MCF 10A (cell line): ENCODE results near the gene DPEP3. TPM values are rescaled to one million over a fixed set of nuclear protein-coding genes. Genes with fewer than 3 reads are reported as not detected.

Experiments used
- BruUV-seq: library from RNA; stranded (reverse); fragments of 400-500 nt; replicated peaks from 2 replicates; lab custom pipeline; 2021; lab: Mats Ljungman, UMichigan
- CTCF ChIA-PET: fragments of 300-600 bp; sonication (Branson Sonifier 250); formaldehyde crosslinking; extraction: SDS; loops from one replicate; lab custom pipeline; 2021; ENCODE audit warnings: antibody characterized with exemption, inconsistent platforms; lab: Yijun Ruan, JAX
- POLR2A ChIA-PET: fragments of 300-600, 350-650 bp; sonication (Branson Sonifier 250); formaldehyde crosslinking; extraction: SDS; loops from one replicate; lab custom pipeline; 2020; ENCODE audit warnings: antibody characterized with exemption, inconsistent platforms; lab: Yijun Ruan, JAX
- DNase-seq: peaks from one replicate; pipeline ENCODE4 v3.0.0-alpha.2; 2018; ENCODE audit not compliant: unreplicated experiment
- H3K27ac Mint-ChIP-seq: one replicate; pipeline ENCODE4 v1.8.0; 2022; ENCODE audit warnings: mild to moderate bottlenecking, low read depth, mixed read lengths; ENCODE audit not compliant: unreplicated experiment
- H3K27me3 Mint-ChIP-seq: one replicate; pipeline ENCODE4 v1.8.0; 2022; ENCODE audit warnings: mixed read lengths; ENCODE audit not compliant: insufficient read depth, unreplicated experiment
- H3K36me3 Mint-ChIP-seq: one replicate; pipeline ENCODE4 v1.8.0; 2022; ENCODE audit warnings: mild to moderate bottlenecking, moderate library complexity, mixed read lengths; ENCODE audit not compliant: insufficient read depth, unreplicated experiment
- H3K4me1 Mint-ChIP-seq: one replicate; pipeline ENCODE4 v1.8.0; 2022; ENCODE audit warnings: mixed read lengths; ENCODE audit not compliant: insufficient read depth, unreplicated experiment
- H3K4me3 Mint-ChIP-seq: one replicate; pipeline ENCODE4 v1.8.0; 2022; ENCODE audit warnings: mild to moderate bottlenecking, moderate library complexity, mixed read lengths; ENCODE audit not compliant: unreplicated experiment
- H3K9me3 Mint-ChIP-seq: one replicate; pipeline ENCODE4 v1.8.0; 2022; ENCODE audit warnings: mixed read lengths; ENCODE audit not compliant: unreplicated experiment
- CTCF ChIP-seq: fragments of 200-600 bp; IDR thresholded peaks from one replicate; pipeline ENCODE4 v1.8.0; 2022; ENCODE audit warnings: antibody characterized with exemption, mild to moderate bottlenecking; ENCODE audit not compliant: unreplicated experiment
- intact Hi-C: fragments of 100-400 bp; cut with micrococcal nuclease; formaldehyde crosslinking; loops from 2 replicates; pipeline ENCODE4 v1.14.1; 2022
- total RNA-seq: library from RNA; stranded (reverse); gene quantifications from 2 replicates; pipeline ENCODE4 v1.2.3, GENCODE V29; 2022

Gene DPEP3
- total RNA-seq, 1 experiment from 2014 or later = not detected

DNA sequence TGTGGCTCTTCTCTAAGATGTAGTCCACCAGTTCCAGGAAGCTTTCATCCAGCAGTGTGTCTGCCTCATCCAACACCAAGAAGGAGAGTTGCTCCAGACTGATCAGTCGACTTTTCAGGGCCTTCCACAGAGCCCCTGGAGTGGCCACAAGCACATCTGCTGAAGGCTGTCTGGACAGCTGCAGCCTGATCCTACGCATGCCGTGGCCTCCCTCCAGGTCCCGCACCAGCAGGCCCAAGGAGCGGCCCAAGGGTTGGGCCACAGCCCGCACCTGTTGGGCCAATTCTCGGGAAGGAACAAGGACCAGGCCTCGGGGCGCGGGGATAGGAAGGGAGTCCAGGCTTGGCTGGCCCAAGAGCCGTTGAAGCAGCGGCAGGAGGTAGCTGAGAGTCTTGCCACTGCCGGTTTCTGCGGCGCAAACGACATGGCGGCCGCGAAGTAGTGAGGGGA lies 42.0 kb upstream of the DPEP3 start:
- H3K9me3 Mint-ChIP-seq = no peaks in the 10 kb centered on the region
- no peaks in the 10 kb centered on the region for H3K27me3 Mint-ChIP-seq
- POLR2A ChIA-PET = interaction anchor here (0.6 to 3.3 kb wide), 15 partner anchors 9 to 710 kb away, joined by 3 to 31 read pairs (median 5); partner anchors contain the start of genes CENPT, GFOD2, NUTF2 and PSMB10

GRCh38 chr16:68021490-68021889 lies 41.2 kb upstream of the DPEP3 start:
- no TSS peak for BruUV-seq
- peak overlapping the region; percentile 94 for H3K4me3 Mint-ChIP-seq
- CTCF ChIA-PET = interaction anchor here (0.6 to 1.4 kb wide), 7 partner anchors 16 to 86 kb away, joined by 3 to 6 read pairs (median 4); no protein-coding TSS in a partner anchor
- POLR2A ChIA-PET = interaction anchor here (0.8 to 3.3 kb wide), 5 partner anchors 10 to 56 kb away, joined by 3 to 31 read pairs (median 4); partner anchors contain the start of gene SLC12A4
- no peak overlapping the region for H3K27ac Mint-ChIP-seq
- peaks cover 11% of the 10 kb centered on the region for H3K36me3 Mint-ChIP-seq
- DNase-seq = no peak
- TF ChIP-seq CTCF = no peak
- H3K4me1 Mint-ChIP-seq = peaks cover 4% of the 10 kb centered on the region
- no peaks in the 10 kb centered on the region for H3K9me3 Mint-ChIP-seq
- intact Hi-C loops = no loop called here
- H3K27me3 Mint-ChIP-seq = no peaks in the 10 kb centered on the region

More for the DNA sequence above, 42.0 kb upstream of the DPEP3 start:
- H3K27ac Mint-ChIP-seq = peak overlapping the region; percentile 96
- TF ChIP-seq CTCF = no peak
- no TSS peak for BruUV-seq
- intact Hi-C loops = no loop called here
- H3K4me1 Mint-ChIP-seq = peaks cover 5% of the 10 kb centered on the region
- H3K36me3 Mint-ChIP-seq = peaks cover 19% of the 10 kb centered on the region
- CTCF ChIA-PET = interaction anchor here (0.6 to 1.4 kb wide), 8 partner anchors 17 to 475 kb away, joined by 3 to 6 read pairs (median 3); no protein-coding TSS in a partner anchor
- no peak for DNase-seq
- H3K4me3 Mint-ChIP-seq = peak overlapping the region; percentile 94

- intact Hi-C loops = no loop called here
- no peak for TF ChIP-seq CTCF
- CTCF ChIA-PET = interaction anchor here (0.6 to 1.4 kb wide), 4 partner anchors 21 to 1358 kb away, joined by 3 to 6 read pairs (median 4); no protein-coding TSS in a partner anchor
- no peaks in the 10 kb centered on the region for H3K4me1 Mint-ChIP-seq
- no peak overlapping the region for H3K27ac Mint-ChIP-seq
- DNase-seq = no peak
- H3K27me3 Mint-ChIP-seq = no peaks in the 10 kb centered on the region
- H3K9me3 Mint-ChIP-seq = no peaks in the 10 kb centered on the region
- POLR2A ChIA-PET = interaction anchor here (1.2 kb wide), 1 partner anchor 13 kb away, joined by 3 read pairs; no protein-coding TSS in a partner anchor
- peaks cover 11% of the 10 kb centered on the region for H3K36me3 Mint-ChIP-seq
- no TSS peak for BruUV-seq
- H3K4me3 Mint-ChIP-seq = no peak overlapping the region
Measured at GRCh38 chr16:68019167-68019680, 38.9 kb upstream of the DPEP3 start.

- Mint-ChIP-seq H3K4me3 (no peak within 1 kb of the TSS), H3K4me1 (no peaks in the 10 kb centered on the region), H3K36me3 (no peaks in the 10 kb centered on the region), H3K27me3 (no peaks in the 10 kb centered on the region), H3K9me3 (no peaks in the 10 kb centered on the region), H3K27ac (no peak within 1 kb of the TSS)
- CTCF ChIA-PET = interaction anchor here (0.6 to 2.2 kb wide), 2 partner anchors 24 to 227 kb away, joined by 6 to 10 read pairs; no protein-coding TSS in a partner anchor
- intact Hi-C loops = no loop called here
- no TSS peak for BruUV-seq
- no peak for DNase-seq
- TF ChIP-seq CTCF = no peak
- POLR2A ChIA-PET = no interaction called here
Measured at GRCh38 chr16:68015681-68016080, 35.4 kb upstream of the DPEP3 start, which contains the start of gene DPEP2NB. TSS of gene DPEP2NB (minus strand) at chr16:68015911. CDS start at chr16:68015770, 141 bp downstream.
